A549 (cell line): Measurements from ENCODE around the gene MDFIC. TPM values are rescaled to one million over a fixed set of nuclear protein-coding genes. Genes with fewer than 3 reads are reported as not detected.

Experiments used
- ATAC-seq, 2 experiments: fragments of 200-7000 bp in 1 of 2; fragments of >200 bp in 1 of 2; cut with Nextera tagmentation in 1 of 2; cut with Tn5 transposase in 1 of 2; 3 replicates each; pipeline versions ENCODE4 v1.8.0 to v1.9.1; 2018 to 2020; ENCODE audit warnings: mild to moderate bottlenecking in 1 of 2, moderate library complexity in 1 of 2
- CTCF ChIA-PET: fragments of 300-600 bp; sonication (Branson Sonifier 250); formaldehyde crosslinking; extraction: SDS; loops from one replicate; lab custom pipeline; 2021; ENCODE audit warnings: antibody characterized with exemption, inconsistent platforms; lab: Yijun Ruan, JAX
- POLR2A ChIA-PET: fragments of 350-600 bp; formaldehyde crosslinking; extraction: SDS; loops from one replicate; lab custom pipeline; 2021; ENCODE audit warnings: antibody characterized with exemption, inconsistent platforms; lab: Yijun Ruan, JAX
- DNase-seq, 2 experiments: peaks; one replicate each; pipeline versions ENCODE4 v3.0.0 to v3.0.0-alpha.2; 2011 to 2016; ENCODE audit warnings: low read depth in 1 of 2, low spot score in 1 of 2
- FAIRE-seq: peaks from 2 replicates; lab custom pipeline; 2011; peaks lifted over from hg19 to GRCh38; lab: Jason Lieb, UNC
- H3K27ac ChIP-seq, 2 experiments: fragments of >200 bp; sonication (Bioruptor Twin); formaldehyde crosslinking; 3 replicates each; pipeline ENCODE4 v1.5.1; 2016 to 2017
- H3K4me1 ChIP-seq: fragments of >200 bp; sonication (Bioruptor Twin); formaldehyde crosslinking; 3 replicates; pipeline ENCODE4 v1.6.1; 2016
- H3K4me2 ChIP-seq: fragments of >200 bp; sonication (Bioruptor Twin); formaldehyde crosslinking; 3 replicates; pipeline ENCODE4 v1.6.1; 2016
- H3K4me3 ChIP-seq: fragments of >200 bp; sonication (Bioruptor Twin); formaldehyde crosslinking; 3 replicates; pipeline ENCODE4 v1.5.1; 2016
- H3K9me3 ChIP-seq: fragments of >200 bp; sonication (Bioruptor Twin); formaldehyde crosslinking; 3 replicates; pipeline ENCODE4 v1.6.1; 2016
- ATOH8 ChIP-seq: fragments of 250-450 bp; sonication (Bioruptor Pico); IDR thresholded peaks from 2 replicates; pipeline ENCODE4 v1.5.0; 2020; ENCODE audit warnings: low read depth, mild to moderate bottlenecking, moderate library complexity
- BCL3 ChIP-seq: fragments of >200 bp; sonication (Bioruptor Twin); formaldehyde crosslinking; IDR thresholded peaks from 3 replicates; pipeline ENCODE4 v1.6.1; 2016
- EHMT2 ChIP-seq: fragments of 200-600 bp; sonication (generic); IDR thresholded peaks from 2 replicates; pipeline ENCODE4 v1.6.1; 2016; ENCODE audit warnings: antibody characterized with exemption, low read depth, mild to moderate bottlenecking, moderate library complexity
- ELK1 ChIP-seq: fragments of 150-350 bp; IDR thresholded peaks from 2 replicates; pipeline ENCODE4 v1.6.1; 2014; ENCODE audit warnings: low read depth, mild to moderate bottlenecking, low read length
- GATA3 ChIP-seq: IDR thresholded peaks from 2 replicates; pipeline ENCODE4 v1.6.1; 2012; ENCODE audit warnings: borderline replicate concordance
- HEYL ChIP-seq: fragments of 250-450 bp; sonication (Bioruptor Pico); IDR thresholded peaks from 2 replicates; pipeline ENCODE4 v1.8.0; 2021; ENCODE audit warnings: mild to moderate bottlenecking, moderate library complexity
- HMGXB4 ChIP-seq: fragments of 250-450 bp; sonication (Bioruptor Pico); IDR thresholded peaks from 2 replicates; pipeline ENCODE4 v1.5.0; 2021; ENCODE audit warnings: mild to moderate bottlenecking, moderate library complexity, borderline replicate concordance
- HOXB13 ChIP-seq: fragments of 250-450 bp; sonication (Bioruptor Pico); IDR thresholded peaks from 2 replicates; pipeline ENCODE4 v1.5.0; 2020; ENCODE audit warnings: low read depth, mild to moderate bottlenecking, moderate library complexity
- HOXB5 ChIP-seq: fragments of 250-450 bp; sonication (Bioruptor Pico); IDR thresholded peaks from 2 replicates; pipeline ENCODE4 v1.5.0; 2020; ENCODE audit warnings: mild to moderate bottlenecking, moderate library complexity
- JUN ChIP-seq, 2 experiments: fragments of >200 bp; sonication (Bioruptor Twin); formaldehyde crosslinking; IDR thresholded peaks; 2 replicates in 1 of 2; 3 replicates in 1 of 2; pipeline ENCODE4 v1.6.1; 2016 to 2017
- KDM1A ChIP-seq: fragments of 200-600 bp; sonication (generic); IDR thresholded peaks from 2 replicates; pipeline ENCODE4 v1.6.1; 2016; ENCODE audit warnings: low read depth, mild to moderate bottlenecking
- MAX ChIP-seq: IDR thresholded peaks from 2 replicates; pipeline ENCODE4 v1.6.1; 2012
- MYC ChIP-seq: IDR thresholded peaks from 2 replicates; pipeline ENCODE4 v1.6.1; 2012; ENCODE audit warnings: mild to moderate bottlenecking, inconsistent platforms, low read length, improper control_type of control experiment, borderline replicate concordance
- NPAS2 ChIP-seq: fragments of 250-450 bp; sonication (Bioruptor Pico); IDR thresholded peaks from 2 replicates; pipeline ENCODE4 v1.8.0; 2022; ENCODE audit warnings: mild to moderate bottlenecking, moderate library complexity, borderline replicate concordance
- PBX3 ChIP-seq: IDR thresholded peaks from 2 replicates; pipeline ENCODE4 v1.6.1; 2012
- PHF8 ChIP-seq: fragments of 200-600 bp; sonication (generic); IDR thresholded peaks from 2 replicates; pipeline ENCODE4 v1.6.1; 2016; ENCODE audit warnings: low read depth, mild to moderate bottlenecking, antibody characterized with exemption, moderate library complexity, borderline replicate concordance
- ZNF302 ChIP-seq: fragments of 250-450 bp; sonication (Bioruptor Pico); IDR thresholded peaks from 2 replicates; pipeline ENCODE4 v1.9.0; 2021; ENCODE audit warnings: inconsistent platforms, mild to moderate bottlenecking, moderate library complexity
- ZSCAN20 ChIP-seq: fragments of 250-450 bp; sonication (Bioruptor Pico); IDR thresholded peaks from 2 replicates; pipeline ENCODE4 v1.8.0; 2022; ENCODE audit warnings: mild to moderate bottlenecking, moderate library complexity
- WGBS: methylation state at CpG from one replicate; pipeline ENCODE4 v1.1.6; 2017; ENCODE audit errors: missing lambda C conversion rate; 5-methylcytosine and 5-hydroxymethylcytosine counted together
- polyA plus RNA-seq, 4 experiments: library from polyadenylated mRNA; depleted of rRNA in 3 of 4; stranded (reverse); fragments of >200 nt; fragmentation: RNase III in 1 of 4; extraction: RNeasy Plus Mini Kit Qiagen cat#74134 plus additional on column Dnase treatment in 1 of 4; gene quantifications; 2 replicates in 3 of 4; 3 replicates in 1 of 4; pipeline ENCODE4 v1.2.3, GENCODE V29; 2011 to 2017

Gene MDFIC
- polyA plus RNA-seq, 2 of the 4 experiments (the other 2 are of a cell fraction), result 19.5 to 30.6 TPM

- CTCF ChIA-PET, result no interaction called here
- FAIRE-seq (no peak), DNase-seq (no peak), ATAC-seq (no peak)
- Histone ChIP-seq H3K9me3 (no peaks in the 10 kb centered on the region), H3K4me2 (no peak overlapping the region), H3K4me1 (no peaks in the 10 kb centered on the region), H3K27ac (no peak overlapping the region), H3K4me3 (no peak overlapping the region)
- POLR2A ChIA-PET, result no interaction called here
- TF ChIP-seq HEYL (CRISPR knock-in tag) (no peak), ZNF302 (CRISPR knock-in tag) (no peak)
- WGBS, result 72% methylated on average over 5 of the region's 5 CpGs
Measured at GRCh38 chr7:115032715-115033703, 111.1 kb downstream of the MDFIC start.

GRCh38 chr7:115033917-115034459 lies 112.1 kb downstream of the MDFIC start:
- DNase-seq, result no peak
- H3K9me3 ChIP-seq, result no peaks in the 10 kb centered on the region
- WGBS, result 42% methylated on average over 1 of the region's 1 CpG
- TF ChIP-seq KDM1A, result no peak
- TF ChIP-seq NPAS2 (CRISPR knock-in tag), result no peak
- TF ChIP-seq HOXB13 (CRISPR knock-in tag), result no peak
- TF ChIP-seq JUN (IDR thresholded peaks at IDR 0.05), result no peak
- no peak for TF ChIP-seq HEYL (CRISPR knock-in tag)
- no peak for TF ChIP-seq HOXB5 (CRISPR knock-in tag)
- TF ChIP-seq ZNF302 (CRISPR knock-in tag), result no peak
- TF ChIP-seq PHF8, result no peak
- TF ChIP-seq PBX3, result no peak
- no peak for TF ChIP-seq EHMT2
- no peak for TF ChIP-seq HMGXB4 (CRISPR knock-in tag)
- no peak for TF ChIP-seq ZSCAN20 (CRISPR knock-in tag)
- POLR2A ChIA-PET, result no interaction called here
- ATAC-seq, result no peak
- FAIRE-seq, result no peak
- no peaks in the 10 kb centered on the region for H3K4me1 ChIP-seq
- no peak overlapping the region for H3K4me3 ChIP-seq
- CTCF ChIA-PET, result no interaction called here
- no peak overlapping the region for H3K27ac ChIP-seq
- no peak overlapping the region for H3K4me2 ChIP-seq

GRCh38 chr7:115034515-115034914 lies 112.6 kb downstream of the MDFIC start:
- DNase-seq (no peak), ATAC-seq (no peak), FAIRE-seq (no peak)
- POLR2A ChIA-PET, result no interaction called here
- TF ChIP-seq MAX, result no peak
- TF ChIP-seq PBX3, result no peak
- no peak for TF ChIP-seq BCL3
- no peak for TF ChIP-seq MYC
- TF ChIP-seq JUN (IDR thresholded peaks at IDR 0.05), result no peak
- no peak for TF ChIP-seq GATA3
- no peak for TF ChIP-seq HOXB13 (CRISPR knock-in tag)
- no peak for TF ChIP-seq ZNF302 (CRISPR knock-in tag)
- TF ChIP-seq ELK1, result no peak
- TF ChIP-seq ATOH8 (CRISPR knock-in tag), result no peak
- 74% methylated on average over 2 of the region's 2 CpGs for WGBS
- Histone ChIP-seq H3K9me3 (no peaks in the 10 kb centered on the region), H3K4me1 (no peaks in the 10 kb centered on the region), H3K4me3 (no peak overlapping the region), H3K27ac (no peak overlapping the region), H3K4me2 (no peak overlapping the region)
- CTCF ChIA-PET, result no interaction called here
